HEK293 (cell line): ENCODE results near the gene DUS1L.

Experiments
- TCF7L2 ChIP-seq: IDR thresholded peaks from 2 replicates; pipeline ENCODE4 v1.6.1; 2011; ENCODE audit warnings: low read depth, mild to moderate bottlenecking, inconsistent platforms, low read length, moderate library complexity, borderline replicate concordance
- YY1 ChIP-seq: fragments of 450-650 bp; formaldehyde crosslinking; IDR thresholded peaks from 2 replicates; pipeline ENCODE4 v1.5.1; 2018; ENCODE audit warnings: missing biosample characterization, missing genetic modification characterization
- ZNF121 ChIP-seq: fragments of 450-650 bp; formaldehyde crosslinking; IDR thresholded peaks from 2 replicates; pipeline ENCODE4 v1.5.1; 2016; ENCODE audit warnings: missing biosample characterization, missing genetic modification characterization
- ZNF184 ChIP-seq: fragments of 450-650 bp; IDR thresholded peaks from 2 replicates; pipeline ENCODE4 v1.5.1; 2018; ENCODE audit warnings: missing biosample characterization, mild to moderate bottlenecking, missing genetic modification characterization
- ZNF792 ChIP-seq: fragments of 450-650 bp; formaldehyde crosslinking; IDR thresholded peaks from 2 replicates; pipeline ENCODE4 v1.5.1; 2016; ENCODE audit warnings: missing biosample characterization, missing genetic modification characterization
- TF ChIP-seq, protein P1 (sequence below): fragments of 450-650 bp; formaldehyde crosslinking; IDR thresholded peaks from 2 replicates; pipeline ENCODE4 v1.5.1; 2016; ENCODE audit warnings: missing biosample characterization, missing genetic modification characterization

DNA sequence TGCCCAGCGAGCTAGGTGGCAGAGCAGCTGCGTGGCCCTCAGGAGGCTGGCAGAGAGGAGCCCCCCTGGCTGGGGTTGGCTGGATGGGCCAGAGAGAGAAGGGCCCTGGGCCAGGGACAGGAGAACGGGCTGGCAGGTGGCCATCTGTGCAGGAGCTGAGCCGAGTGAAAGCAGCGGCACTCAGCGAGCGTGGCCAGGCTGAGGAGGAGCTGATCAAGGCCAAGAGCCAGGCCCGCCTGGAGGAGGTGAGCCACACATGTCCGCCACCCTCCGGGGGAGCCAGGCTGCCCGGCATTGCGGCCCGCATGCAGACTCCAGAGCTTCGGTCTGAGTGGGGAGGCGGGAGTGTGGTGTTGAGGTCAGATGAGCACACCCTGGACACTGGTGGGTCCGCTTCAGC, 36.2 kb downstream of the DUS1L start:
- TF ChIP-seq, protein P1, sequence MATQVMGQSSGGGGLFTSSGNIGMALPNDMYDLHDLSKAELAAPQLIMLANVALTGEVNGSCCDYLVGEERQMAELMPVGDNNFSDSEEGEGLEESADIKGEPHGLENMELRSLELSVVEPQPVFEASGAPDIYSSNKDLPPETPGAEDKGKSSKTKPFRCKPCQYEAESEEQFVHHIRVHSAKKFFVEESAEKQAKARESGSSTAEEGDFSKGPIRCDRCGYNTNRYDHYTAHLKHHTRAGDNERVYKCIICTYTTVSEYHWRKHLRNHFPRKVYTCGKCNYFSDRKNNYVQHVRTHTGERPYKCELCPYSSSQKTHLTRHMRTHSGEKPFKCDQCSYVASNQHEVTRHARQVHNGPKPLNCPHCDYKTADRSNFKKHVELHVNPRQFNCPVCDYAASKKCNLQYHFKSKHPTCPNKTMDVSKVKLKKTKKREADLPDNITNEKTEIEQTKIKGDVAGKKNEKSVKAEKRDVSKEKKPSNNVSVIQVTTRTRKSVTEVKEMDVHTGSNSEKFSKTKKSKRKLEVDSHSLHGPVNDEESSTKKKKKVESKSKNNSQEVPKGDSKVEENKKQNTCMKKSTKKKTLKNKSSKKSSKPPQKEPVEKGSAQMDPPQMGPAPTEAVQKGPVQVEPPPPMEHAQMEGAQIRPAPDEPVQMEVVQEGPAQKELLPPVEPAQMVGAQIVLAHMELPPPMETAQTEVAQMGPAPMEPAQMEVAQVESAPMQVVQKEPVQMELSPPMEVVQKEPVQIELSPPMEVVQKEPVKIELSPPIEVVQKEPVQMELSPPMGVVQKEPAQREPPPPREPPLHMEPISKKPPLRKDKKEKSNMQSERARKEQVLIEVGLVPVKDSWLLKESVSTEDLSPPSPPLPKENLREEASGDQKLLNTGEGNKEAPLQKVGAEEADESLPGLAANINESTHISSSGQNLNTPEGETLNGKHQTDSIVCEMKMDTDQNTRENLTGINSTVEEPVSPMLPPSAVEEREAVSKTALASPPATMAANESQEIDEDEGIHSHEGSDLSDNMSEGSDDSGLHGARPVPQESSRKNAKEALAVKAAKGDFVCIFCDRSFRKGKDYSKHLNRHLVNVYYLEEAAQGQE (tag by site-specific recombination) = no peak
- TF ChIP-seq YY1 (tag by site-specific recombination) (no peak), ZNF792 (no peak), ZNF184 (no peak), TCF7L2 (no peak), ZNF121 (tag by site-specific recombination) (no peak)
